Stimulated activated CD8-positive, alpha-beta memory T cell treated with anti-CD3 and anti-CD28 coated beads, Interleukin-15, amount 100 ng/mL, for 48 hours (primary cell): Measurements from ENCODE around the gene FBLN1.
A peak's percentile ranks its signal among the peaks of the same experiment; 100 is the strongest.

Source experiments
- DNase-seq, 2 donors: peaks; one replicate each; pipeline ENCODE4 v3.0.0-alpha.2; 2020; ENCODE audit warnings: low read depth in 2 of 2

FBLN1 gene

GRCh38 chr22:45565973-45566372 lies 63.3 kb downstream of the FBLN1 start:
- no peak for DNase-seq

GRCh38 chr22:45568213-45568612 lies 65.5 kb downstream of the FBLN1 start:
- DNase-seq: no peak

- DNase-seq: no peak
These were observed 68.4 kb downstream of the FBLN1 start for GRCh38 chr22:45571089-45571488.

GRCh38 chr22:45572444-45572843 lies 69.8 kb downstream of the FBLN1 start:
- DNase-seq: no peak

GRCh38 chr22:45574069-45574703 lies 71.5 kb downstream of the FBLN1 start:
- DNase-seq: no peak

GRCh38 chr22:45575173-45575572 lies 72.5 kb downstream of the FBLN1 start:
- no peak for DNase-seq

- DNase-seq: no peak
These were observed 73.1 kb downstream of the FBLN1 start for GRCh38 chr22:45575607-45576272.

- DNase-seq: no peak
These were observed 73.6 kb downstream of the FBLN1 start for GRCh38 chr22:45576273-45576625.

- DNase-seq: no peak
These were observed 74.2 kb downstream of the FBLN1 start for GRCh38 chr22:45576730-45577464.

- peak; percentile 52 to 53 for DNase-seq
These were observed 75.3 kb downstream of the FBLN1 start for GRCh38 chr22:45577746-45578523.

- no peak for DNase-seq
These were observed 76.0 kb downstream of the FBLN1 start for GRCh38 chr22:45578524-45579147.

GRCh38 chr22:45579306-45579705 lies 76.6 kb downstream of the FBLN1 start:
- DNase-seq: no peak

- no peak for DNase-seq
These were observed 77.4 kb downstream of the FBLN1 start for GRCh38 chr22:45579806-45580725.

GRCh38 chr22:45580726-45581381 lies 78.2 kb downstream of the FBLN1 start:
- no peak for DNase-seq

- DNase-seq: no peak
These were observed 78.9 kb downstream of the FBLN1 start for GRCh38 chr22:45581549-45582080.

GRCh38 chr22:45582236-45582954 lies 79.7 kb downstream of the FBLN1 start:
- DNase-seq: no peak

- no peak for DNase-seq
These were observed 80.3 kb downstream of the FBLN1 start for GRCh38 chr22:45582955-45583320.

- no peak for DNase-seq
These were observed 80.8 kb downstream of the FBLN1 start for GRCh38 chr22:45583504-45583903.

- DNase-seq: no peak
These were observed 81.5 kb downstream of the FBLN1 start for GRCh38 chr22:45584121-45584570.
